GM18520 (cell line): Measurements from ENCODE around the gene GGA1.
A peak's percentile ranks its signal among the peaks of the same experiment; 100 is the strongest.

Experiments
- ATAC-seq: cut with Tn5 transposase; IDR thresholded peaks from one replicate; pipeline ENCODE4 v1.9.1; 2021; ENCODE audit not compliant: unreplicated experiment

GGA1 gene, protein sequence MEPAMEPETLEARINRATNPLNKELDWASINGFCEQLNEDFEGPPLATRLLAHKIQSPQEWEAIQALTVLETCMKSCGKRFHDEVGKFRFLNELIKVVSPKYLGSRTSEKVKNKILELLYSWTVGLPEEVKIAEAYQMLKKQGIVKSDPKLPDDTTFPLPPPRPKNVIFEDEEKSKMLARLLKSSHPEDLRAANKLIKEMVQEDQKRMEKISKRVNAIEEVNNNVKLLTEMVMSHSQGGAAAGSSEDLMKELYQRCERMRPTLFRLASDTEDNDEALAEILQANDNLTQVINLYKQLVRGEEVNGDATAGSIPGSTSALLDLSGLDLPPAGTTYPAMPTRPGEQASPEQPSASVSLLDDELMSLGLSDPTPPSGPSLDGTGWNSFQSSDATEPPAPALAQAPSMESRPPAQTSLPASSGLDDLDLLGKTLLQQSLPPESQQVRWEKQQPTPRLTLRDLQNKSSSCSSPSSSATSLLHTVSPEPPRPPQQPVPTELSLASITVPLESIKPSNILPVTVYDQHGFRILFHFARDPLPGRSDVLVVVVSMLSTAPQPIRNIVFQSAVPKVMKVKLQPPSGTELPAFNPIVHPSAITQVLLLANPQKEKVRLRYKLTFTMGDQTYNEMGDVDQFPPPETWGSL

DNA sequence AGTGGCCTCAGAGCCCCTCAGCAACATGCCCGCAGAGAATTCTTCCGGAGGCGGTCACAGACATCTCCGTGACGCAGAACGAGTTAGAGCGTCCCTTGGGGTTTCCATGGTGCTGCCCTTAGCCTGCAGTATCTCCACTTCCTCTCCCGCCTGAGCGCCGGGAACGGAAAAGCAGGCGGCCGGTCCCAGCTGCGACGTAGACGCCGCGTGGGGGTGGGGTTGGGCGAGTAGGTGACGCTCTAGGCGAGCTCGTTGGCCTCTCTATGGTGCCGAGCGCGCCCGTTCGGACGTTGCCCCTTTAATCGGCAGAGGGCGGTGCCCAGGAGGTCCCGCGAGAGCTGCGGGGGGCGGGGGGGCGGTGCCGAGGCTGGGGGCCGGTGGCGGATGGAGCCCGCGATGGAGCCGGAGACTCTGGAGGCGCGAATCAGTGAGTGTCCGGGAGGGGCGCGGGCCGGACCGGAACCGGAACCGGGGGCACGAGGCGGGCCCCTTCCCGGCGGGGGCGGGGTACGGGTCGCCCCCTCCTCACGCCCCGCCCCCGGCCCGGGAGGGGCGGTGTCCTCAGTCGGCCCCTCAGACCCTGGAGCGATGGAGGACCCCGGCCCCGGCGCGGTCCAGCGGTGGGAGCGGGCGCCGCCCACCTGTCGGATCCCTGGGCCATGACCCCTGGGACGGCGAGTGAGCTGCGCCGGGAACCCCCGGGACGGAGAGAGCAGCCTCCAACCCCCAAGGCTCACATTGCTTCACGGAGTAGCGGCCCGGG is at the start of gene GGA1:
GGA1 (plus strand) TSS at position 358 of the 763 bp plus-strand sequence; CDS start at position 385, 27 bp downstream.
- ATAC-seq = peak; percentile 69

DNA sequence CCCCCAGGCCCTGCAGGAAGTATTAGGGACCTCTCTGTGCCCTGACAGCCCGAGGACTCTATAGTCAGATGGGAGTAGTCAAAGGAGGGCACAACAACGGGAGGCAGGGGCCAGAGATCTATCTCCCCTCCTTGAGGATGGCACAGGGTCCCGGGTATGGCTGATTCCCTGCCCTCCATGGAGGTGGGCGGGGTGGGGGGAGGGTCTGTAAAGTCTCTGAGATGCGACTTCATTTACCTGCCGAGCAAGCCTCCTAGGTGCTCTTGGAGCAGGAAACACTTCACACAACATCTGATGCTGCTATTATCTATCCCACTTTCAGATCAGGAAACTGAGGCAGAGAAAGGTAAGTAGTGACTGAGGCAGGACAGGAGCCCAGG is 49.1 kb upstream of the GGA1 start:
- ATAC-seq = no peak

DNA sequence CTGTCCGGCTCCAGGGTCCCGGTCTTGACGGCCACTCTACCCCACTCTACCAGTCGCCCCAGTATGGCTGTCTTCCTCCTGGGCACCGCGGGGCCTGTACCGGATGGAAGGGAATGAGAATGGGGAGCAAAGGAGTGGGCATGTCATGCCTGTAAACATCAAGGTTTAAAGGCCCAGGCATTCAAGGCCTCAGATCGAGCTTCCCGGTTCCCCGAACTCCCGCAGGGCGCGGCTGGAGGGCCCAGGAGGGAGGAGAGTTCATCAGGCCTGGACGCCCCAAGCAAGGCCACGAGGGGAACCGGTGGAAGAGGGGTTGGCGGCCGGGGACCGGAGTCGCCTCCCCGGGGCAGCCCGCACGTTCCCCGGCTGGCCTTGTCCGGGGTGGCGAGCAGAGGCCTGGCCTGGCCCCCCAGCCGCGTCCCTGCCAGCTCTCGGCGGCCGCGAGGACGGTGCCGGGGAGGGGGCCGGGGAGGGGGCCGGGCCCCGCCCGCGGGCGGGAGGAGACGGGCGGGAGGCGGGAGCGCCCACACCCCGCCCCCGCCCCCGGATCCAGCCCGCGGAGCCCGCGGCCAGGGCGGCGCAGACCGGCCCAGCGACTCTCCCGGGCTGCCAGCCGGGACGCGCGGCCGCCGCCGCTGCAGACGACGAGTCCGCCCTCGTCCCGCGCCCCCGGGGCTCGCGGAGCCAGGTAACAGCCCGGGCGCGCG is 48.6 kb upstream of the GGA1 start, which contains the start of gene CDC42EP1:
CDC42EP1 (plus strand) TSS at position 580 of the 707 bp plus-strand sequence. CDS start 5,870 bp downstream, outside the sequence.
- no peak for ATAC-seq

DNA sequence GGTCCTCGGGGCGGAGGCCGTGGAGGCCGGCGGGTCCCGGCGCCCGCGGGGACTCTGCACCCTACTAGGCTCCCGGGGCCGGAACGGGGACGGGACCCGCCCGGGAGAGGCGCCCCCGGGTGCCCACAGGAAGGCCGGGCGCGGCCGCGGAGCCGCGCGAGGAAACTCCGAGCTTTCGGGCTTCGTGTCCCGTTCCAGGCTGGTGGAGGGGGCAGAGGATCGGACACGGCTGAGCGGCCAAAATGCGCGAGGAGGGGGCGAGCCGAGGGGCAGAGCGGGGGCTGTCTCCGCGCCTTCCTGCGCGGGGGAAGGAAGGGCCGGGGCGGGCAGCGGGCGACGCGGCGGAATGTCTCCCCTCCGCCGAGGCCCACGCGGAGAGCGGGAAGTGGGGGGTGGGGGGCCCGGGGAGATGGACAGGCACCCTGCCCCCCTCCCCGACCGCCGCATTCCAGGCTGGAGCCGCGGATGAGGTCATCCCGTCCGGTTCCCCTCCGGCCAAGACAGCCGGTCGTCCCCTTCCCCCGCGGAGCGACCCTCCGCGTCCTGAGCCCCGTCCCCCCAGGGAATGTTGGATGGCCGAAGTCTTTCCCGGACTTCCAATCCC is 47.9 kb upstream of the GGA1 start:
- ATAC-seq = no peak

- ATAC-seq = no peak
Observed at GRCh38 chr22:37561212-37562048, 47.2 kb upstream of the GGA1 start.

DNA sequence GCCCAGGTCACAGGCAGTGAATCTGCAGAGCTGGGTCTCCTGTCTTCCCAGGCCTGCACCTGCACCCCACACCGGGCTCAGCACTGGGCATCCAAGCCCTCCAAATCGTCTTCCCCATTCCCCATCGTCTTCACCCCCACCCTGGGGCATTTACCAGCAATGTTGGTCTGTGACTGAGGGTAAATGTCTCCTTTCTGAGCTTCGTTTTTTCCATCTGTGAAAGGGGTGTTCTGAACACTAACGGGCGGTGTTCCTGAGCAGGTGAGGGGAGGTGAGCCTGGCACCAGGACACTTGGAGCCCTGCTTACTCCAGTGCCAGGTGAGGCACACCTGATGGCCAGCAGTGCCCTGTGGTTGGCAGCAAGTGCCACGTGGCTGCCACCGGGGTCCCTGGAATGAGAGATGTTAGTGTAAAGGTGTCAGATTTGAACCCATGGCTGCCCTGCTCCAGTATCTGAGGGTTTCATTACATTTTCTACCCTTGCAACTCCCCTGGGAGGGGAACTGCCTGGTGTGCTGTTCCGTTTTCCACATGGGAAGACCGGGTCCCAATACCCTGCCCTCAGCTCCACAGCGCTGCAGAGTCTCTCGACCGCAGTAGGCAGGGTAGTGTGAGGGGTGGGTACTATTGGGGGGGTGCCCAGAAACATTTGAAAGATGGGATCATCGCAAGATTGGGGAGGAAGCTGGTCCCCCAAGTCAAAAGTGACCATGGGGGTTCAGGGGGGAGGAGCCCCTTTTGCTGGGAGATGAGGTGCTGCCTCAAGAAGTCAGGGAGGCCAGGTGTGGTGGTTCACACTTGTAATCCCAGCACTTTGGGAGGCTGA is 46.4 kb upstream of the GGA1 start:
- no peak for ATAC-seq

GRCh38 chr22:37563153-37564081 is 45.2 kb upstream of the GGA1 start:
- ATAC-seq = no peak

GRCh38 chr22:37564111-37564711 is 44.4 kb upstream of the GGA1 start:
- ATAC-seq = no peak

- no peak for ATAC-seq
Observed at GRCh38 chr22:37565830-37566229, 42.8 kb upstream of the GGA1 start.

DNA sequence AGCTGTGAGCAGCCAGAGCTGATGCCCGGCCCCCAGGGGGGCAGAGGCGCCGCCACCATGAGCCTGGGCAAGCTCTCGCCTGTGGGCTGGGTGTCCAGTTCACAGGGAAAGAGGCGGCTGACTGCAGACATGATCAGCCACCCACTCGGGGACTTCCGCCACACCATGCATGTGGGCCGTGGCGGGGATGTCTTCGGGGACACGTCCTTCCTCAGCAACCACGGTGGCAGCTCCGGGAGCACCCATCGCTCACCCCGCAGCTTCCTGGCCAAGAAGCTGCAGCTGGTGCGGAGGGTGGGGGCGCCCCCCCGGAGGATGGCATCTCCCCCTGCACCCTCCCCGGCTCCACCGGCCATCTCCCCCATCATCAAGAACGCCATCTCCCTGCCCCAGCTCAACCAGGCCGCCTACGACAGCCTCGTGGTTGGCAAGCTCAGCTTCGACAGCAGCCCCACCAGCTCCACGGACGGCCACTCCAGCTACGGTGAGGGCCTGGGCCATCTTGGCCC is 42.3 kb upstream of the GGA1 start:
- ATAC-seq = no peak

GRCh38 chr22:37566903-37567798 is 41.5 kb upstream of the GGA1 start:
- ATAC-seq = no peak

DNA sequence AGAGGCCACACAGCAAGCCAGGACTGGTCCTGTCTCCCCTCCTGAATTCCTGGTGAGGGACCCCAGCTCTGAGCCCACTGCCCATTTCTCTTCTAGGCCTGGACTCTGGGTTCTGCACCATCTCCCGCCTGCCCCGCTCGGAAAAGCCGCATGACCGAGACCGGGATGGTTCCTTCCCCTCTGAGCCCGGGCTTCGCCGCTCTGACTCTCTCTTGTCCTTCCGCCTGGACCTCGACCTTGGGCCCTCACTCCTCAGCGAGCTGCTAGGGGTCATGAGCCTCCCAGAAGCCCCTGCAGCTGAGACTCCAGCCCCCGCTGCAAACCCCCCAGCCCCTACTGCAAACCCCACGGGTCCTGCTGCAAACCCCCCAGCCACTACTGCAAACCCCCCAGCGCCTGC is 40.6 kb upstream of the GGA1 start:
- no peak for ATAC-seq

DNA sequence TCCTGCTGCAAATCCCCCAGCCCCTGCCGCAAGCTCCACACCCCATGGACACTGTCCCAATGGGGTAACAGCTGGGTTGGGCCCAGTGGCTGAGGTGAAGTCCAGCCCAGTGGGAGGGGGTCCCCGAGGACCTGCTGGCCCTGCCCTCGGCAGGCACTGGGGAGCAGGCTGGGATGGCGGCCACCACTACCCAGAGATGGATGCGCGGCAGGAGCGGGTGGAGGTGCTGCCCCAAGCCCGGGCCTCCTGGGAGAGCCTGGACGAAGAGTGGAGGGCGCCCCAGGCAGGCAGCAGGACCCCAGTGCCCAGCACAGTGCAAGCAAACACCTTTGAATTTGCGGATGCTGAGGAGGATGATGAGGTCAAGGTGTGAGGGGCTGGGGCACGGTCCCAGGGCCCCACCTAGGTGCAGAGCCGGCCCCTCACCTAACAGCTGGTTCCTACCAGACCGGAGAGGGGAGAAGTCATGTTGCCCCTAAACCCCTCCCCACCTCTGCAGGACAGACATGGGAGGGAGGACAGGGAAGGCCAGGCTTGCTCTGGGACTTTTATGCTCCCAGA is 40.1 kb upstream of the GGA1 start:
- ATAC-seq = no peak

DNA sequence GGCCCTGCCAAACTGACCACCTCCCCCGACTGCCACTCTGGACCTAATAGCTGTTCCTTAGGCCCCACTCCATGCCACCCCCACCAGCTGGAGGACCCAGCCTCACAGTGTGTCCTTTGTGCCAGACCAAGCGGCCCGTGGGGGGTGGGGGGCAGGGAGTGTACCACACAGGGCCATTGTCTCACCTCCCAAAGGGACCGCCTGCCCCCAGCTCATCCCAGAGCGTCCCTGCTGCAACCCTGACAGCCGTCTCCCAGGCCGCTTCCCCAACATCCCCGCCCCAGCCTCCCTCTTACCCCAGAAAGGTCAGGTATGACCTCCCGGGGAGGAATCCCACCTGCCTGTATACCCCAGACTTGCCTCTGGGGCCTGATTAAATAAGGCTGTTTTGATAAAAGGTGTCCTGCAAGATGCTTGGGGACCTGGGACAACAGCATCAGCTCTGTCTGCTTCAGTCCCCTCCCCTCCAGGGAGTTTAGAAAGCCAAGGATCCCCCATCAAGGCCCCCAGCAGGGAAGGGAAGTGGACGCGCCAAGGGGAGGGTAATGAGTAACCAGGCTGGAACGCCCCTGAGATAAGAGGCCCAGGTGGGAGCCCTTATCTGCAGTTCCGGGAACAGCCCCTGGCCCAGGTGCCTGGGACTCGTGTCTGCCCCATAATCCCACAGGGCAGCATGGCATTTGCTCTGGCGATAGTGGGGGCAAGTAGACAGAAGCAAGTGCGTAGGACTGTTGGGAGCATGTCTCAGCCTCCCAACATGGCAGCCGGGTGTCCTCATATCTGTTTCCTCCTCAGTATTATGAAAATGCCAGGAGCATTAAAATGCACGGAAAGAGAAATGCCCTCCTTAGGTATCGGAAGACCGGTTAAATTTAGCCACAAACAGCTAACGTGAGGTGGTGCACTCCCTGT is 39.4 kb upstream of the GGA1 start:
- ATAC-seq = no peak
